MM.1S (cell line): ENCODE data around the gene CELF4.

Experiments
- DNase-seq: peaks from one replicate; pipeline ENCODE4 v3.0.0-alpha.2; 2015
- H2AFZ ChIP-seq: fragments of 300-600 bp; sonication (generic); 2 replicates; pipeline ENCODE4 v1.6.0; 2016; ENCODE audit warnings: antibody characterized with exemption, low read length
- H3F3A ChIP-seq: fragments of 300-600 bp; sonication (generic); 2 replicates; pipeline ENCODE4 v1.6.1; 2016; ENCODE audit warnings: mild to moderate bottlenecking, antibody characterized with exemption, low read length, moderate library complexity, mixed read lengths; ENCODE audit not compliant: insufficient read depth
- H3K27ac ChIP-seq: fragments of 300-600 bp; sonication (generic); 2 replicates; pipeline ENCODE4 v1.5.1; 2016; ENCODE audit warnings: mild to moderate bottlenecking, low read length
- H3K27me3 ChIP-seq: fragments of 300-600 bp; sonication (generic); replicated peaks from 2 replicates; pipeline ENCODE4 v1.6.0; 2016; ENCODE audit warnings: low read length; ENCODE audit not compliant: insufficient read depth
- H3K36me3 ChIP-seq: fragments of 300-600 bp; sonication (generic); replicated peaks from 2 replicates; pipeline ENCODE4 v1.6.1; 2016; ENCODE audit warnings: mild to moderate bottlenecking, low read length, mixed read lengths; ENCODE audit not compliant: insufficient read depth
- H3K4me1 ChIP-seq: fragments of 300-600 bp; sonication (generic); 2 replicates; pipeline ENCODE4 v1.6.1; 2016; ENCODE audit warnings: low read length, mixed read lengths
- H3K4me2 ChIP-seq: fragments of 300-600 bp; sonication (generic); 2 replicates; pipeline ENCODE4 v1.6.0; 2016; ENCODE audit warnings: low read depth, low read length
- H3K4me3 ChIP-seq: fragments of 300-600 bp; sonication (generic); 2 replicates; pipeline ENCODE4 v1.5.1; 2016; ENCODE audit warnings: low read length, mixed read lengths
- H3K79me2 ChIP-seq: fragments of 300-600 bp; sonication (generic); 2 replicates; pipeline ENCODE4 v1.6.1; 2016; ENCODE audit warnings: mixed run types, low read length, mixed read lengths
- H3K9ac ChIP-seq: fragments of 300-600 bp; sonication (generic); 2 replicates; pipeline ENCODE4 v1.6.1; 2016; ENCODE audit warnings: low read length, mixed read lengths
- H3K9me2 ChIP-seq: fragments of 300-600 bp; sonication (generic); replicated peaks from 2 replicates; pipeline ENCODE4 v1.6.1; 2016; ENCODE audit warnings: mild to moderate bottlenecking, low read length, mixed read lengths; ENCODE audit not compliant: insufficient read depth
- H3K9me3 ChIP-seq: fragments of 300-600 bp; sonication (generic); replicated peaks from 2 replicates; pipeline ENCODE4 v1.6.1; 2016; ENCODE audit warnings: mild to moderate bottlenecking, low read length, mixed read lengths; ENCODE audit not compliant: insufficient read depth
- H4K20me1 ChIP-seq: fragments of 300-600 bp; sonication (generic); 2 replicates; pipeline ENCODE4 v1.6.1; 2016; ENCODE audit warnings: mild to moderate bottlenecking, low read length, moderate library complexity, mixed read lengths; ENCODE audit not compliant: insufficient read depth
- CTCF ChIP-seq: fragments of 300-600 bp; sonication (generic); IDR thresholded peaks from 2 replicates; pipeline ENCODE4 v1.5.1; 2016; ENCODE audit warnings: antibody characterized with exemption, low read length, mixed read lengths
- EZH2 ChIP-seq: fragments of 300-600 bp; sonication (generic); optimal IDR thresholded peaks from 2 replicates; pipeline ENCODE3; 2017; ENCODE audit warnings: low read depth, mild to moderate bottlenecking, antibody characterized with exemption, low read length, mixed read lengths
- EZH2phosphoT487 ChIP-seq: fragments of 300-600 bp; sonication (generic); IDR thresholded peaks from 2 replicates; pipeline ENCODE4 v1.6.1; 2018; ENCODE audit warnings: antibody characterized with exemption, low read length

Gene CELF4

GRCh38 chr18:37434161-37434860, 131.3 kb downstream of the CELF4 start:
- H2AFZ ChIP-seq: peak overlapping the region; percentile 62; the same call in 1 of the 2 replicates
- H3K9ac ChIP-seq: peak overlapping the region; percentile 55
- no peaks in the 10 kb centered on the region for H3K9me2 ChIP-seq
- H3K27ac ChIP-seq: peak overlapping the region; percentile 88
- H3K4me1 ChIP-seq: peaks cover 52% of the 10 kb centered on the region
- TF ChIP-seq CTCF (no peak), EZH2 (no peak), EZH2phosphoT487 (no peak)
- H3K4me3 ChIP-seq: no peak overlapping the region; the same call in 1 of the 2 replicates
- H4K20me1 ChIP-seq: no peaks in the 10 kb centered on the region
- H3F3A ChIP-seq: peaks cover 43% of the 10 kb centered on the region
- DNase-seq: peak; percentile 89
- peak overlapping the region; percentile 75 for H3K4me2 ChIP-seq
- no peaks in the 10 kb centered on the region for H3K9me3 ChIP-seq
- H3K36me3 ChIP-seq: no peaks in the 10 kb centered on the region
- no peaks in the 10 kb centered on the region for H3K79me2 ChIP-seq
- H3K27me3 ChIP-seq: no peaks in the 10 kb centered on the region

GRCh38 chr18:37432436-37433195, 133.0 kb downstream of the CELF4 start:
- TF ChIP-seq EZH2phosphoT487 (no peak), CTCF (no peak), EZH2 (no peak)
- Histone ChIP-seq H3K9me2 (no peaks in the 10 kb centered on the region), H3K9ac (no peak overlapping the region), H3K4me1 (peaks cover 52% of the 10 kb centered on the region), H3K36me3 (no peaks in the 10 kb centered on the region), H3F3A (peaks cover 43% of the 10 kb centered on the region), H3K79me2 (no peaks in the 10 kb centered on the region), H3K27me3 (no peaks in the 10 kb centered on the region), H4K20me1 (no peaks in the 10 kb centered on the region), H3K4me3 (no peak overlapping the region; the same call in 1 of the 2 replicates), H2AFZ (peak overlapping the region; percentile 77), H3K27ac (peak overlapping the region; percentile 88; the same call in 1 of the 2 replicates), H3K9me3 (no peaks in the 10 kb centered on the region), H3K4me2 (peak overlapping the region; percentile 45)
- peak; percentile 71 for DNase-seq

GRCh38 chr18:37430357-37431076, 135.1 kb downstream of the CELF4 start:
- no peak overlapping the region for H3K4me2 ChIP-seq
- H2AFZ ChIP-seq: no peak overlapping the region
- TF ChIP-seq EZH2phosphoT487 (no peak), EZH2 (no peak), CTCF (0 out of 2 replicates have a peak, but pooled peaks have one; percentile 4)
- H3K36me3 ChIP-seq: no peaks in the 10 kb centered on the region
- no peaks in the 10 kb centered on the region for H3K79me2 ChIP-seq
- no peaks in the 10 kb centered on the region for H3K9me3 ChIP-seq
- no peaks in the 10 kb centered on the region for H4K20me1 ChIP-seq
- DNase-seq: no peak
- H3K9me2 ChIP-seq: no peaks in the 10 kb centered on the region
- no peak overlapping the region for H3K4me3 ChIP-seq
- H3K27me3 ChIP-seq: no peaks in the 10 kb centered on the region
- no peak overlapping the region for H3K27ac ChIP-seq
- peaks cover 37% of the 10 kb centered on the region for H3K4me1 ChIP-seq
- H3K9ac ChIP-seq: no peak overlapping the region
- peaks cover 34% of the 10 kb centered on the region for H3F3A ChIP-seq
